Adrenal gland (tissue), 5 donors: ENCODE results near the gene ABHD12B.

Source experiments
- POLR2A ChIP-seq, 2 donors: fragments of 450-650 bp; IDR thresholded peaks; one replicate each; pipeline ENCODE4 v1.6.1; 2017; ENCODE audit warnings: antibody characterized with exemption in 2 of 2, mild to moderate bottlenecking in 2 of 2, moderate library complexity in 1 of 2
- TF ChIP-seq, protein P1 (sequence below), 6 experiments: fragments of 450-650 bp in 4 of 6; fragments of 200-600 bp in 2 of 6; sonication (generic) in 1 of 6; IDR thresholded peaks; 1 replicate in 5 of 6; 2 replicates in 1 of 6; pipeline versions ENCODE4 v1.5.1 to v1.8.0; 2016 to 2021; ENCODE audit warnings: antibody characterized with exemption in 6 of 6, mild to moderate bottlenecking in 2 of 6, moderate library complexity in 1 of 6
- donor health status: DM: no; HTN: no; CAD: no.

DNA sequence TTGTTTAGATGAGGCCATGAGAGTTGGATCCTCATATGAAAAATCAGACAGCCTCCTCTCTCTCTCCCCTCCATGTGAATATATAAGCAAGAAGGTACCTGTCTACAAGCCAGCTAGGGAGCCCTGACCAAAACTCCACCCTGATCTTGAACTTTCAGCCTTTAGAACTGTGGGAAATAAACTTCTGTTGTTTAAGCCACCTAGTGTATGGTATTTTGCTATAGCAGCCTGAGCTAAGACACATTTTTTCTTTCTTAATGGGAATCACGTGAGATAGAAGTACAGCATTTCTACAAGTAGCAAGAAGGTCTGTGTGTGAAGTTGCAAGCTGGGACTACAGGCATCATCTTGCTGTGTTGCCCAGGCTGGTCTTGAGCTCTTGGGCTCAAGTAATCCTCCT lies 16.3 kb upstream of the ABHD12B start:
- TF ChIP-seq POLR2A (IDR thresholded peaks at IDR 0.05) = no peak
- TF ChIP-seq, protein P1, sequence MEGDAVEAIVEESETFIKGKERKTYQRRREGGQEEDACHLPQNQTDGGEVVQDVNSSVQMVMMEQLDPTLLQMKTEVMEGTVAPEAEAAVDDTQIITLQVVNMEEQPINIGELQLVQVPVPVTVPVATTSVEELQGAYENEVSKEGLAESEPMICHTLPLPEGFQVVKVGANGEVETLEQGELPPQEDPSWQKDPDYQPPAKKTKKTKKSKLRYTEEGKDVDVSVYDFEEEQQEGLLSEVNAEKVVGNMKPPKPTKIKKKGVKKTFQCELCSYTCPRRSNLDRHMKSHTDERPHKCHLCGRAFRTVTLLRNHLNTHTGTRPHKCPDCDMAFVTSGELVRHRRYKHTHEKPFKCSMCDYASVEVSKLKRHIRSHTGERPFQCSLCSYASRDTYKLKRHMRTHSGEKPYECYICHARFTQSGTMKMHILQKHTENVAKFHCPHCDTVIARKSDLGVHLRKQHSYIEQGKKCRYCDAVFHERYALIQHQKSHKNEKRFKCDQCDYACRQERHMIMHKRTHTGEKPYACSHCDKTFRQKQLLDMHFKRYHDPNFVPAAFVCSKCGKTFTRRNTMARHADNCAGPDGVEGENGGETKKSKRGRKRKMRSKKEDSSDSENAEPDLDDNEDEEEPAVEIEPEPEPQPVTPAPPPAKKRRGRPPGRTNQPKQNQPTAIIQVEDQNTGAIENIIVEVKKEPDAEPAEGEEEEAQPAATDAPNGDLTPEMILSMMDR (IDR thresholded peaks at IDR 0.05) = no peak
